DMS 273 (cell line): Measurements from ENCODE around the gene WNK4.
"Not testable (repeated sequence)": the region's sequence is repeated elsewhere in the genome, so short reads cannot be mapped to it uniquely, and the experiment has no call there.

Experiments
- DNase-seq: peaks from one replicate; lab custom pipeline; 2025; ENCODE audit not compliant: unreplicated experiment; lab: John Stamatoyannopoulos, UW

Gene WNK4

GRCh38 chr17:42769964-42770363 lies 10.4 kb upstream of the WNK4 start:
- not testable (repeated sequence) for DNase-seq

GRCh38 chr17:42772945-42773289 lies 7.5 kb upstream of the WNK4 start:
- no peak for DNase-seq

GRCh38 chr17:42773290-42774035 lies 6.9 kb upstream of the WNK4 start, which contains the start of gene VPS25:
TSS of gene VPS25 (plus strand) at chr17:42773449. CDS start at chr17:42773476, 27 bp downstream.
- peak; percentile 94 for DNase-seq

GRCh38 chr17:42774066-42774745 lies 6.2 kb upstream of the WNK4 start:
- DNase-seq = no peak

- no peak for DNase-seq
Observed at GRCh38 chr17:42775534-42776098, 4.8 kb upstream of the WNK4 start.

GRCh38 chr17:42778570-42778969 lies 1.8 kb upstream of the WNK4 start:
- no peak for DNase-seq

GRCh38 chr17:42779304-42779935 lies 990 bp upstream of the WNK4 start:
- DNase-seq = peak; percentile 68

GRCh38 chr17:42780851-42781638 lies 635 bp downstream of the WNK4 start:
- no peak for DNase-seq

GRCh38 chr17:42781639-42782165 lies 1.3 kb downstream of the WNK4 start:
- DNase-seq = no peak

- peak; percentile 37 for DNase-seq
Observed at GRCh38 chr17:42782166-42783061, 2.0 kb downstream of the WNK4 start.

GRCh38 chr17:42783062-42783790 lies 2.8 kb downstream of the WNK4 start:
- no peak for DNase-seq

GRCh38 chr17:42783791-42784138 lies 3.4 kb downstream of the WNK4 start:
- no peak for DNase-seq

- DNase-seq = no peak
Observed at GRCh38 chr17:42784409-42784808, 4.0 kb downstream of the WNK4 start.

- DNase-seq = no peak
Observed at GRCh38 chr17:42784811-42785592, 4.6 kb downstream of the WNK4 start.

- DNase-seq = no peak
Observed at GRCh38 chr17:42787266-42787665, 6.9 kb downstream of the WNK4 start.

GRCh38 chr17:42791948-42792347 lies 11.5 kb downstream of the WNK4 start:
- no peak for DNase-seq

- DNase-seq = no peak
Observed at GRCh38 chr17:42792545-42792944, 12.1 kb downstream of the WNK4 start.

- DNase-seq = no peak
Observed at GRCh38 chr17:42795061-42795460, 14.7 kb downstream of the WNK4 start.
